Osteocyte (in vitro differentiated cells): Measurements from ENCODE around the gene CMBL. TPM values are rescaled to one million over a fixed set of nuclear protein-coding genes. Genes with fewer than 3 reads are reported as not detected.
A peak's percentile ranks its signal among the peaks of the same experiment; 100 is the strongest.

ENCODE experiments used
- DNase-seq: peaks from one replicate; pipeline ENCODE4 v3.0.0; 2021; ENCODE audit warnings: mixed read lengths; ENCODE audit not compliant: unreplicated experiment; ENCODE audit errors: extremely low spot score
- H3K27ac Mint-ChIP-seq: one replicate; pipeline ENCODE4 v1.8.0; 2021; ENCODE audit warnings: mild to moderate bottlenecking, mixed read lengths; ENCODE audit not compliant: unreplicated experiment
- H3K27me3 Mint-ChIP-seq: one replicate; pipeline ENCODE4 v1.8.0; 2021; ENCODE audit warnings: mixed read lengths; ENCODE audit not compliant: unreplicated experiment
- H3K36me3 Mint-ChIP-seq: one replicate; pipeline ENCODE4 v1.8.0; 2021; ENCODE audit warnings: mixed read lengths; ENCODE audit not compliant: unreplicated experiment
- H3K4me1 Mint-ChIP-seq: one replicate; pipeline ENCODE4 v1.8.0; 2021; ENCODE audit warnings: mixed read lengths; ENCODE audit not compliant: unreplicated experiment
- H3K4me3 Mint-ChIP-seq: one replicate; pipeline ENCODE4 v1.8.0; 2021; ENCODE audit warnings: mild to moderate bottlenecking, moderate library complexity, mixed read lengths; ENCODE audit not compliant: unreplicated experiment
- H3K9me3 Mint-ChIP-seq: one replicate; pipeline ENCODE4 v1.8.0; 2021; ENCODE audit warnings: mixed read lengths; ENCODE audit not compliant: unreplicated experiment
- total RNA-seq: library from RNA; stranded (reverse); gene quantifications from 2 replicates; pipeline ENCODE4 v1.2.1, GENCODE V29; 2021
- TF ChIP-seq, protein P1 (sequence below): fragments of 200-600 bp; sonication (generic); IDR thresholded peaks from 2 replicates; pipeline ENCODE4 v1.5.0; 2021; ENCODE audit warnings: antibody characterized with exemption, mild to moderate bottlenecking, moderate library complexity

The CMBL gene
- total RNA-seq, 1 donor from 2014 or later = 23.3 TPM

GRCh38 chr5:10337107-10337506, 29.4 kb upstream of the CMBL start:
- DNase-seq = no peak
- peaks cover 19% of the 10 kb centered on the region for H3K4me1 Mint-ChIP-seq
- H3K4me3 Mint-ChIP-seq = no peak overlapping the region
- H3K36me3 Mint-ChIP-seq = no peaks in the 10 kb centered on the region
- no peaks in the 10 kb centered on the region for H3K9me3 Mint-ChIP-seq
- H3K27ac Mint-ChIP-seq = no peak overlapping the region
- TF ChIP-seq, protein P1, sequence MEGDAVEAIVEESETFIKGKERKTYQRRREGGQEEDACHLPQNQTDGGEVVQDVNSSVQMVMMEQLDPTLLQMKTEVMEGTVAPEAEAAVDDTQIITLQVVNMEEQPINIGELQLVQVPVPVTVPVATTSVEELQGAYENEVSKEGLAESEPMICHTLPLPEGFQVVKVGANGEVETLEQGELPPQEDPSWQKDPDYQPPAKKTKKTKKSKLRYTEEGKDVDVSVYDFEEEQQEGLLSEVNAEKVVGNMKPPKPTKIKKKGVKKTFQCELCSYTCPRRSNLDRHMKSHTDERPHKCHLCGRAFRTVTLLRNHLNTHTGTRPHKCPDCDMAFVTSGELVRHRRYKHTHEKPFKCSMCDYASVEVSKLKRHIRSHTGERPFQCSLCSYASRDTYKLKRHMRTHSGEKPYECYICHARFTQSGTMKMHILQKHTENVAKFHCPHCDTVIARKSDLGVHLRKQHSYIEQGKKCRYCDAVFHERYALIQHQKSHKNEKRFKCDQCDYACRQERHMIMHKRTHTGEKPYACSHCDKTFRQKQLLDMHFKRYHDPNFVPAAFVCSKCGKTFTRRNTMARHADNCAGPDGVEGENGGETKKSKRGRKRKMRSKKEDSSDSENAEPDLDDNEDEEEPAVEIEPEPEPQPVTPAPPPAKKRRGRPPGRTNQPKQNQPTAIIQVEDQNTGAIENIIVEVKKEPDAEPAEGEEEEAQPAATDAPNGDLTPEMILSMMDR = no peak
- H3K27me3 Mint-ChIP-seq = no peaks in the 10 kb centered on the region

GRCh38 chr5:10335711-10336470, 28.2 kb upstream of the CMBL start:
- H3K36me3 Mint-ChIP-seq = no peaks in the 10 kb centered on the region
- no peak overlapping the region for H3K4me3 Mint-ChIP-seq
- H3K27me3 Mint-ChIP-seq = no peaks in the 10 kb centered on the region
- H3K9me3 Mint-ChIP-seq = no peaks in the 10 kb centered on the region
- H3K4me1 Mint-ChIP-seq = peaks cover 31% of the 10 kb centered on the region
- H3K27ac Mint-ChIP-seq = no peak overlapping the region
- DNase-seq = peak; percentile 34
- TF ChIP-seq, protein P1 = no peak

DNA sequence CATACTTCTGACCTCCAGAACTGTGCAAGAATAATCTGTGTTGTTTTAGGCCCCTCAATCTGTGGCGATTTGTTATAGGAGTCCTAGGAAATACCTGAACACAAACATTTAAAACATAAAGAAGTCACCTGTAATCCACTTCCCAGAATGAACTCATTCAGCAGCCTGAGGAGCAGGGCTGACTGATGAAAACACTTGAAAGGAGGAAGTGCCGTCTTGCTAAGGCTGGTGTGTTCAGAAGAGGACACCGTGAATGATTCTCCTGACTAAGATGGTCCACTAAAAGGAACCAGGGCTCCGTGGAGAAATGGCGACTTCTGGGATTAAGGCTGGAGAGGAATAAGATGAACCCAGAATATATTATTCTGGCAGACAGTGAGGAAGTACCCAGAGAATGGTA, 27.1 kb upstream of the CMBL start:
- Mint-ChIP-seq H3K4me3 (no peak overlapping the region), H3K27ac (no peak overlapping the region), H3K4me1 (peaks cover 42% of the 10 kb centered on the region), H3K27me3 (no peaks in the 10 kb centered on the region), H3K9me3 (no peaks in the 10 kb centered on the region), H3K36me3 (no peaks in the 10 kb centered on the region)
- DNase-seq = peak; percentile 7
- TF ChIP-seq, protein P1 = no peak

DNA sequence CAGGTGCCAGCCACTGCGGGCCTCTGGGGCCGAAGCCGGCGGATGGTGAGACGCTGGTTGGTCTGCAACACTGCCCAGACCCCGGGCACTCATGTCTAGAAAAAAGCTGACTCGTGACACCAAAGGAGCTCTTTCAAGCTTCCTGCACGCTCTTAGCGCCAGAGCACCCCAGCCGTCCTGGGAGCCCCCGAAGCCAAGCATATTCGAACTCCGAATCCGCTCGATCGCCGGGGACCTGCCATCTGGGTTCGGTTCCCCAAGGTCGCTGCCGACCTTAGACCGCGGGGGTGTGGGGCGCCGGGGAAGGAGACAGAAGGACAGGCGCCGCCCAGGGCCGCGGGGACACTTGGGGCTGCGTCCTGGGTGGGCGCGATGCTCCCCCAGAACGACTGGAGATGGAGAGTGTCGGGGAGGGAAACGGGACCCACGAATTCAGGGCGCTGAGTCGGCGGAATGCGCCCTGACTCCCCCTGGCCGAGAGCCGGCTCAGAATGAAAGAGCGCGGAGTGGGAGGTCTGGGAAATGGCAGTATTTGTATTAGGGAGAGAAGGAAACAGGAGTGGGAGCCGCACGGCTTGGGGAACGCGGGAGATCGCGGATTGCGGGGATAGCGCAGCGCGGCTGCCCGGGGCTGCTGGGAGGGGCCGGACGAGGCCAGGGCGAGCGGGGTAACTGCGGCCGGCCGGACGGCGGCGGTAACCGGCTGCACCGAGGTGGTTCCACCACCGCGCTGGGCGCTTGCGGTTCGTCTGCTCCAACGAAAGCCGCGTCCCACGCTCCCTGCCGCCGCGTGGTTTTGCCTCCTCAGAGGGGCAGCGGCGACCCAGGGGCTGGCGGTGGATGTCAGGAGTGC, 25.7 kb upstream of the CMBL start:
- peak; percentile 87 for DNase-seq
- Mint-ChIP-seq H3K27me3 (no peaks in the 10 kb centered on the region), H3K4me3 (peak overlapping the region; percentile 80), H3K27ac (peak overlapping the region; percentile 80), H3K36me3 (no peaks in the 10 kb centered on the region), H3K4me1 (peaks cover 56% of the 10 kb centered on the region), H3K9me3 (no peaks in the 10 kb centered on the region)
- TF ChIP-seq, protein P1 = peak; percentile 31

GRCh38 chr5:10332301-10332700, 24.6 kb upstream of the CMBL start:
- Mint-ChIP-seq H3K27me3 (no peaks in the 10 kb centered on the region), H3K9me3 (no peaks in the 10 kb centered on the region), H3K36me3 (no peaks in the 10 kb centered on the region), H3K4me1 (peaks cover 61% of the 10 kb centered on the region), H3K4me3 (no peak overlapping the region), H3K27ac (peak overlapping the region; percentile 80)
- DNase-seq = peak; percentile 54
- TF ChIP-seq, protein P1 = no peak
